HCT116 (cell line): ENCODE measurements around the gene FLCN. TPM values are rescaled to one million over a fixed set of nuclear protein-coding genes. Genes with fewer than 3 reads are reported as not detected.

Source experiments
- ATAC-seq: fragments of 200-7000 bp; cut with Tn5 transposase; 2 replicates; pipeline ENCODE4 v1.9.1; 2020; ENCODE audit warnings: mild to moderate bottlenecking, moderate library complexity
- BruUV-seq: library from RNA; stranded (reverse); fragments of 400-500 nt; replicated peaks from 2 replicates; lab custom pipeline; 2021; lab: Mats Ljungman, UMichigan
- CTCF ChIA-PET: fragments of 300-600 bp; sonication (Branson Sonifier 250); formaldehyde crosslinking; loops from one replicate; lab custom pipeline; 2021; ENCODE audit warnings: antibody characterized with exemption; lab: Charles Lee
- POLR2A ChIA-PET: fragments of 300-600, 350-600 bp; sonication (Branson Sonifier 250); formaldehyde crosslinking; loops from one replicate; lab custom pipeline; 2021; ENCODE audit warnings: antibody characterized with exemption; lab: Charles Lee
- RAD21 ChIA-PET, 2 experiments: fragments of 300-600 bp; sonication (Branson Sonifier 250); formaldehyde crosslinking; loops; one replicate each; lab custom pipeline; 2023; ENCODE audit warnings: low total read pairs in 2 of 2; ENCODE audit not compliant: uncharacterized antibody in 2 of 2, unreplicated experiment in 2 of 2, low non-redundant PET in 1 of 2; lab: Charles Lee
- DNase-seq: peaks from one replicate; pipeline ENCODE4 v3.0.0-alpha.2; 2010; ENCODE audit warnings: low read depth, low spot score
- H2AFZ ChIP-seq: fragments of 200-600 bp; shearing (Covaris generic), sonication (generic); 2 replicates; pipeline ENCODE4 v1.6.1; 2017; ENCODE audit warnings: low read depth, mixed run types, mixed read lengths, antibody characterized with exemption, low read length; ENCODE audit not compliant: poor library complexity, severe bottlenecking
- H3K27ac ChIP-seq: 2 replicates; pipeline ENCODE4 v1.5.1; 2012; ENCODE audit warnings: low read depth, low read length
- H3K27me3 ChIP-seq: fragments of 200-600 bp; sonication (generic); 2 replicates; pipeline ENCODE4 v1.6.1; 2016; ENCODE audit warnings: mixed run types, low read length, mixed read lengths; ENCODE audit not compliant: insufficient read depth
- H3K36me3 ChIP-seq, 2 experiments: fragments of 200-500 bp in 1 of 2; fragments of 200-600 bp in 1 of 2; sonication (Bioruptor generic) in 1 of 2; sonication (generic) in 1 of 2; 2 replicates each; pipeline versions ENCODE4 v1.5.1 to v1.6.1; 2014 to 2016; ENCODE audit warnings: low read length in 2 of 2, inconsistent platforms in 1 of 2, mixed read lengths in 1 of 2, mixed run types in 1 of 2; ENCODE audit not compliant: insufficient read depth in 2 of 2, control insufficient read depth in 1 of 2
- H3K4me1 ChIP-seq, 2 experiments: fragments of 200-600 bp in 1 of 2; sonication (generic) in 1 of 2; 2 replicates each; pipeline versions ENCODE4 v1.5.1 to v1.6.1; 2012 to 2017; ENCODE audit warnings: low read length in 2 of 2, inconsistent platforms in 1 of 2, mild to moderate bottlenecking in 1 of 2, mixed read lengths in 1 of 2, mixed run types in 1 of 2, moderate library complexity in 1 of 2; ENCODE audit not compliant: insufficient read depth in 2 of 2, control insufficient read depth in 1 of 2
- H3K4me2 ChIP-seq: fragments of 200-600 bp; sonication (generic); 2 replicates; pipeline ENCODE4 v1.6.1; 2017; ENCODE audit warnings: mixed run types, low read length, mixed read lengths
- H3K4me3 ChIP-seq, 2 experiments: fragments of 200-600 bp in 1 of 2; sonication (generic) in 1 of 2; replicated peaks in 1 of 2; 2 replicates each; pipeline ENCODE4 v1.5.1; 2011 to 2016; ENCODE audit warnings: low read length in 2 of 2, control low read depth in 1 of 2, low read depth in 1 of 2, mild to moderate bottlenecking in 1 of 2, mixed read lengths in 1 of 2, mixed run types in 1 of 2
- H3K79me2 ChIP-seq: fragments of 200-600 bp; sonication (generic); 2 replicates; pipeline ENCODE4 v1.6.1; 2017; ENCODE audit warnings: mild to moderate bottlenecking, mixed run types, low read length, moderate library complexity, mixed read lengths; ENCODE audit not compliant: insufficient read depth
- H3K9ac ChIP-seq: fragments of 200-600 bp; sonication (generic); 2 replicates; pipeline ENCODE4 v1.6.1; 2016; ENCODE audit warnings: low read length, mixed read lengths
- H3K9me2 ChIP-seq: fragments of 200-600 bp; sonication (generic), shearing (Covaris generic); 2 replicates; pipeline ENCODE4 v1.6.1; 2017; ENCODE audit warnings: mixed run types, mild to moderate bottlenecking, moderate library complexity; ENCODE audit not compliant: insufficient read depth
- H3K9me3 ChIP-seq, 2 experiments: fragments of 200-500 bp in 1 of 2; fragments of 200-600 bp in 1 of 2; sonication (Bioruptor generic) in 1 of 2; sonication (generic) in 1 of 2; 2 replicates each; pipeline ENCODE4 v1.6.1; 2014 to 2017; ENCODE audit warnings: low read length in 2 of 2, mixed read lengths in 2 of 2, inconsistent platforms in 1 of 2, low read depth in 1 of 2, mild to moderate bottlenecking in 1 of 2, mixed run types in 1 of 2, moderate library complexity in 1 of 2; ENCODE audit not compliant: control insufficient read depth in 1 of 2, insufficient read depth in 1 of 2
- H4K20me1 ChIP-seq: fragments of 200-600 bp; sonication (generic), shearing (Covaris generic); 2 replicates; pipeline ENCODE4 v1.6.1; 2017; ENCODE audit warnings: mixed run types, mild to moderate bottlenecking, moderate library complexity; ENCODE audit not compliant: insufficient read depth
- ATF3 ChIP-seq: IDR thresholded peaks from 2 replicates; pipeline ENCODE4 v1.6.1; 2012
- CBX3 ChIP-seq: IDR thresholded peaks from 2 replicates; pipeline ENCODE4 v1.6.1; 2012; ENCODE audit warnings: low read depth
- CEBPB ChIP-seq: IDR thresholded peaks from 2 replicates; pipeline ENCODE4 v1.6.1; 2012; ENCODE audit warnings: low read depth
- CTCF ChIP-seq, 3 experiments: fragments of 200-600 bp in 1 of 3; sonication (generic) in 1 of 3; IDR thresholded peaks in 2 of 3; conservative IDR thresholded peaks in 1 of 3; 2 replicates each; pipeline ENCODE4 v1.5.1; 2012 to 2017; ENCODE audit warnings: low read depth in 2 of 3, low read length in 2 of 3, antibody characterized with exemption in 1 of 3, borderline replicate concordance in 1 of 3, control low read depth in 1 of 3, mild to moderate bottlenecking in 1 of 3, mixed read lengths in 1 of 3, mixed run types in 1 of 3, moderate library complexity in 1 of 3; ENCODE audit not compliant: insufficient read depth in 1 of 3
- EGR1 ChIP-seq: IDR thresholded peaks from 2 replicates; pipeline ENCODE4 v1.6.1; 2012; ENCODE audit warnings: low read depth
- ELF1 ChIP-seq: IDR thresholded peaks from 2 replicates; pipeline ENCODE4 v1.6.1; 2012; ENCODE audit warnings: low read depth, borderline replicate concordance
- EZH2 ChIP-seq: fragments of 200-600 bp; sonication (generic); IDR thresholded peaks from 2 replicates; pipeline ENCODE4 v1.6.1; 2017; ENCODE audit warnings: antibody characterized with exemption, mixed run types
- EZH2phosphoT487 ChIP-seq: fragments of 200-600 bp; IDR thresholded peaks from 2 replicates; pipeline ENCODE4 v1.6.1; 2018; ENCODE audit warnings: antibody characterized with exemption, borderline replicate concordance
- FOSL1 ChIP-seq: IDR thresholded peaks from 2 replicates; pipeline ENCODE4 v1.6.1; 2012; ENCODE audit warnings: low read depth
- JUND ChIP-seq: IDR thresholded peaks from 2 replicates; pipeline ENCODE4 v1.6.1; 2012
- POLR2AphosphoS5 ChIP-seq: IDR thresholded peaks from 2 replicates; pipeline ENCODE4 v1.6.1; 2011; ENCODE audit warnings: mild to moderate bottlenecking, low read depth, low read length, moderate library complexity
- RAD21 ChIP-seq: IDR thresholded peaks from 2 replicates; pipeline ENCODE4 v1.6.1; 2012; ENCODE audit warnings: low read depth, mild to moderate bottlenecking
- SIN3A ChIP-seq: IDR thresholded peaks from 2 replicates; pipeline ENCODE4 v1.6.1; 2012; ENCODE audit warnings: low read depth
- SP1 ChIP-seq: IDR thresholded peaks from 2 replicates; pipeline ENCODE4 v1.6.1; 2012; ENCODE audit warnings: low read depth
- TCF7L2 ChIP-seq: IDR thresholded peaks from 2 replicates; pipeline ENCODE4 v1.7.0; 2011; ENCODE audit warnings: borderline replicate concordance, inconsistent platforms; ENCODE audit not compliant: insufficient read depth, insufficient read length; ENCODE audit errors: extremely low read depth
- ZFX ChIP-seq: fragments of 450-650 bp; IDR thresholded peaks from 2 replicates; pipeline ENCODE4 v1.6.1; 2017
- ZNF274 ChIP-seq: fragments of 200-500 bp; sonication (Bioruptor generic); IDR thresholded peaks from 2 replicates; pipeline ENCODE4 v1.6.1; 2014; ENCODE audit warnings: mild to moderate bottlenecking, low read depth, low read length, inconsistent platforms
- intact Hi-C: fragments of 100-400 bp; cut with micrococcal nuclease; formaldehyde crosslinking; loops from 2 replicates; pipeline ENCODE4 v1.10.0; 2022
- total RNA-seq: library from RNA; stranded (reverse); gene quantifications from one replicate; pipeline ENCODE4 v1.2.1, GENCODE V29; 2021; ENCODE audit not compliant: unreplicated experiment
- TF ChIP-seq, protein P1 (sequence below): IDR thresholded peaks from 2 replicates; pipeline ENCODE4 v1.6.1; 2012
- TF ChIP-seq, protein P2 (sequence below): IDR thresholded peaks from 2 replicates; pipeline ENCODE4 v1.6.1; 2012; ENCODE audit warnings: low read depth
- TF ChIP-seq, protein P3 (sequence below): IDR thresholded peaks from 2 replicates; pipeline ENCODE4 v1.6.1; 2011; ENCODE audit warnings: mild to moderate bottlenecking, low read length, moderate library complexity; ENCODE audit not compliant: insufficient replicate concordance; ENCODE audit errors: extremely low read depth

The FLCN gene
- total RNA-seq, 1 experiment from 2014 or later: 23.7 TPM

DNA sequence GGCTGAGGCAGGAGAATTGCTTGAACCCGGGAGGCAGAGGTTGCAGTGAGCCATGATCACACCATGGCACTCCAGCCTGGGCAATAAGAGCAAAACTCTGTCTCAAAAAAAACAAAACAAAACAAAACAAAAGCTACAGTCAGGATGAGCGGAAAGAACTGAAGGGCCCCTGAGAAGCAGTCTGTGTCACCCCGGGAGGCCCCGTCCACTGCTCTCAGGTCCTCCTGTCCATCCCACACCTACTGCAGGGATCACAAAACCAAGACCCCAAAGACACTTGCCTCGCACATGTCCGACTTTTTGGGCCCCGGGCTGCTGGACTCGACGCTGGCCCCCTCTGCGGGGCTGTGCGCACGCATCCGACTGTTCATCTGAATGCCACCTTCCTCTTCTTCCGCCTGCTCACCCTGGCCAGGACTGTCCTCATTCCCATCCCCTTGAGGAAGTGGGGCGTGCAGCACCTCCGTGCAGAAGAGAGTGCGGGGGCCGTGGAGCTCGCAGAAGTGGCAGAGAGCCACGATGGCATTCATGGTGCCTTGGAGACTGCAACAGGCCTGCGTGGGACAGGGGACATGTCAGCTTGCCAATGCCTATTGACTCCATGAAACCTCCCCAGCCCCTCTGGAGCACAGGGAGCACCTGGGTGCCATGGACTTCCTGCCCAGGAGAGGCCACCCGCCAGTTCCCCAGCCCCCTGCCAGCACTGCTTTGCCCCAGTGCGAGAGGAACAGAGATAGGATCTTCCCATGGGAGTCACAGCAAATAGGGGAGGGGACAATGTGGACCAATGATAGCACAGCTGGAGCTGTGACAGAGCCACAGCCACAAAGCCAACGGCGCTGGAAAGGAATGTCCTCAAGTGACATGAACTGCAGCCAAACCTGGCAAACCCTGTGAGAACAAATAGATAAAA is 9.1 kb downstream of the FLCN start:
- BruUV-seq: no TSS peak
- intact Hi-C loops: no loop called here
- ChIA-PET CTCF (no interaction called here), POLR2A (no interaction called here), RAD21 (no interaction called here)
- no peak overlapping the region for H3K4me3 ChIP-seq
- H3K36me3 ChIP-seq: peaks cover 23 to 35% of the 10 kb centered on the region in 2 experiments
- no peak overlapping the region for H3K27ac ChIP-seq
- no peaks in the 10 kb centered on the region; the same call in 1 of the 2 replicates for H3K79me2 ChIP-seq
- no peaks in the 10 kb centered on the region for H3K4me1 ChIP-seq
- no peak overlapping the region for H3K4me2 ChIP-seq
- no peak for DNase-seq
- no peaks in the 10 kb centered on the region for H3K27me3 ChIP-seq
- TF ChIP-seq CEBPB: no peak
- TF ChIP-seq, protein P1, sequence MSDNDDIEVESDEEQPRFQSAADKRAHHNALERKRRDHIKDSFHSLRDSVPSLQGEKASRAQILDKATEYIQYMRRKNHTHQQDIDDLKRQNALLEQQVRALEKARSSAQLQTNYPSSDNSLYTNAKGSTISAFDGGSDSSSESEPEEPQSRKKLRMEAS: no peak
- TF ChIP-seq TCF7L2: no peak
- no peak for TF ChIP-seq JUND
- TF ChIP-seq ZFX: no peak
- TF ChIP-seq, protein P2, sequence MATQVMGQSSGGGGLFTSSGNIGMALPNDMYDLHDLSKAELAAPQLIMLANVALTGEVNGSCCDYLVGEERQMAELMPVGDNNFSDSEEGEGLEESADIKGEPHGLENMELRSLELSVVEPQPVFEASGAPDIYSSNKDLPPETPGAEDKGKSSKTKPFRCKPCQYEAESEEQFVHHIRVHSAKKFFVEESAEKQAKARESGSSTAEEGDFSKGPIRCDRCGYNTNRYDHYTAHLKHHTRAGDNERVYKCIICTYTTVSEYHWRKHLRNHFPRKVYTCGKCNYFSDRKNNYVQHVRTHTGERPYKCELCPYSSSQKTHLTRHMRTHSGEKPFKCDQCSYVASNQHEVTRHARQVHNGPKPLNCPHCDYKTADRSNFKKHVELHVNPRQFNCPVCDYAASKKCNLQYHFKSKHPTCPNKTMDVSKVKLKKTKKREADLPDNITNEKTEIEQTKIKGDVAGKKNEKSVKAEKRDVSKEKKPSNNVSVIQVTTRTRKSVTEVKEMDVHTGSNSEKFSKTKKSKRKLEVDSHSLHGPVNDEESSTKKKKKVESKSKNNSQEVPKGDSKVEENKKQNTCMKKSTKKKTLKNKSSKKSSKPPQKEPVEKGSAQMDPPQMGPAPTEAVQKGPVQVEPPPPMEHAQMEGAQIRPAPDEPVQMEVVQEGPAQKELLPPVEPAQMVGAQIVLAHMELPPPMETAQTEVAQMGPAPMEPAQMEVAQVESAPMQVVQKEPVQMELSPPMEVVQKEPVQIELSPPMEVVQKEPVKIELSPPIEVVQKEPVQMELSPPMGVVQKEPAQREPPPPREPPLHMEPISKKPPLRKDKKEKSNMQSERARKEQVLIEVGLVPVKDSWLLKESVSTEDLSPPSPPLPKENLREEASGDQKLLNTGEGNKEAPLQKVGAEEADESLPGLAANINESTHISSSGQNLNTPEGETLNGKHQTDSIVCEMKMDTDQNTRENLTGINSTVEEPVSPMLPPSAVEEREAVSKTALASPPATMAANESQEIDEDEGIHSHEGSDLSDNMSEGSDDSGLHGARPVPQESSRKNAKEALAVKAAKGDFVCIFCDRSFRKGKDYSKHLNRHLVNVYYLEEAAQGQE: no peak
- no peak for TF ChIP-seq ATF3
- TF ChIP-seq, protein P3, sequence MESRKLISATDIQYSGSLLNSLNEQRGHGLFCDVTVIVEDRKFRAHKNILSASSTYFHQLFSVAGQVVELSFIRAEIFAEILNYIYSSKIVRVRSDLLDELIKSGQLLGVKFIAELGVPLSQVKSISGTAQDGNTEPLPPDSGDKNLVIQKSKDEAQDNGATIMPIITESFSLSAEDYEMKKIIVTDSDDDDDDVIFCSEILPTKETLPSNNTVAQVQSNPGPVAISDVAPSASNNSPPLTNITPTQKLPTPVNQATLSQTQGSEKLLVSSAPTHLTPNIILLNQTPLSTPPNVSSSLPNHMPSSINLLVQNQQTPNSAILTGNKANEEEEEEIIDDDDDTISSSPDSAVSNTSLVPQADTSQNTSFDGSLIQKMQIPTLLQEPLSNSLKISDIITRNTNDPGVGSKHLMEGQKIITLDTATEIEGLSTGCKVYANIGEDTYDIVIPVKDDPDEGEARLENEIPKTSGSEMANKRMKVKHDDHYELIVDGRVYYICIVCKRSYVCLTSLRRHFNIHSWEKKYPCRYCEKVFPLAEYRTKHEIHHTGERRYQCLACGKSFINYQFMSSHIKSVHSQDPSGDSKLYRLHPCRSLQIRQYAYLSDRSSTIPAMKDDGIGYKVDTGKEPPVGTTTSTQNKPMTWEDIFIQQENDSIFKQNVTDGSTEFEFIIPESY: no peak
- no peak for TF ChIP-seq ELF1
- TF ChIP-seq EGR1: no peak
- TF ChIP-seq POLR2AphosphoS5: no peak
- no peak for TF ChIP-seq EZH2
- no peak for TF ChIP-seq SIN3A
- TF ChIP-seq FOSL1: no peak
- TF ChIP-seq SP1: no peak
- TF ChIP-seq CBX3: no peak
- no peak for TF ChIP-seq RAD21
- TF ChIP-seq ZNF274: no peak
- no peak for TF ChIP-seq CTCF (IDR thresholded peaks at IDR 0.05 in 2 of 3, conservative IDR thresholded peaks at IDR 0.05 in 1 of 3; ENCODE audit: borderline replicate concordance in 1 of 3, insufficient read depth in 1 of 3, low read depth in 2 of 3, low read length in 2 of 3)
- no peak for TF ChIP-seq EZH2phosphoT487
- no peaks in the 10 kb centered on the region for H4K20me1 ChIP-seq
- no peaks in the 10 kb centered on the region for H3K9me2 ChIP-seq
- H3K9ac ChIP-seq: no peak overlapping the region
- H2AFZ ChIP-seq: no peak overlapping the region
- ATAC-seq: no peak
- no peaks in the 10 kb centered on the region for H3K9me3 ChIP-seq
